IMR-90 (cell line): ENCODE data around the gene ALAS2. TPM values are rescaled to one million over a fixed set of nuclear protein-coding genes. Genes with fewer than 3 reads are reported as not detected.

Experiments
- ATAC-seq: fragments of 200-7000 bp; cut with Tn5 transposase; 2 replicates; pipeline ENCODE4 v1.9.1; 2020; ENCODE audit warnings: low read depth, mild to moderate bottlenecking, moderate library complexity
- BruUV-seq: library from RNA; stranded (reverse); fragments of 400-500 nt; replicated peaks from 2 replicates; lab custom pipeline; 2021; lab: Mats Ljungman, UMichigan
- CTCF ChIA-PET: fragments of 300-600 bp; formaldehyde crosslinking; extraction: SDS; loops from one replicate; lab custom pipeline; 2021; ENCODE audit warnings: antibody characterized with exemption; lab: Yijun Ruan, JAX
- POLR2A ChIA-PET: fragments of 300-600 bp; sonication (Branson Sonifier 250); formaldehyde crosslinking; loops from one replicate; lab custom pipeline; 2022; ENCODE audit warnings: antibody characterized with exemption; ENCODE audit not compliant: unreplicated experiment; lab: Charles Lee
- DNase-seq: peaks from one replicate; pipeline ENCODE4 v3.0.0; 2013
- H2AFZ ChIP-seq: replicated peaks from 2 replicates; pipeline ENCODE3; 2013; ENCODE audit warnings: low read length, mild to moderate bottlenecking; ENCODE audit not compliant: poor library complexity
- H2AK5ac ChIP-seq: 2 replicates; pipeline ENCODE4 v1.6.1; 2013; ENCODE audit warnings: low read depth, low read length, inconsistent platforms
- H2AK9ac ChIP-seq: replicated peaks from 2 replicates; pipeline ENCODE3; 2013; ENCODE audit warnings: mild to moderate bottlenecking, low read depth, low read length, moderate library complexity; ENCODE audit not compliant: poor library complexity
- H2BK120ac ChIP-seq: 2 replicates; pipeline ENCODE4 v1.6.1; 2013; ENCODE audit warnings: low read depth, low read length, inconsistent platforms
- H2BK15ac ChIP-seq: 3 replicates; pipeline ENCODE4 v1.6.1; 2013; ENCODE audit warnings: low read depth, low read length, inconsistent platforms
- H2BK20ac ChIP-seq: 2 replicates; pipeline ENCODE4 v1.6.1; 2013; ENCODE audit warnings: low read depth, mild to moderate bottlenecking, inconsistent platforms, low read length, moderate library complexity
- H2BK5ac ChIP-seq: 2 replicates; pipeline ENCODE4 v1.6.1; 2013; ENCODE audit warnings: mild to moderate bottlenecking, low read depth, low read length, inconsistent platforms; ENCODE audit not compliant: poor library complexity, severe bottlenecking
- H3K14ac ChIP-seq: replicated peaks from 2 replicates; pipeline ENCODE4 v1.6.1; 2013; ENCODE audit warnings: low read depth, low read length, inconsistent platforms
- H3K18ac ChIP-seq: 2 replicates; pipeline ENCODE4 v1.6.1; 2013; ENCODE audit warnings: low read depth, low read length, control low read depth
- H3K23ac ChIP-seq: 2 replicates; pipeline ENCODE4 v1.6.1; 2013; ENCODE audit warnings: low read depth, low read length, inconsistent platforms
- H3K27ac ChIP-seq: 2 replicates; pipeline ENCODE4 v1.5.1; 2013; ENCODE audit warnings: mild to moderate bottlenecking, control low read depth, low read length; ENCODE audit not compliant: insufficient read depth
- H3K27me3 ChIP-seq: 2 replicates; pipeline ENCODE4 v1.6.1; 2013; ENCODE audit warnings: low read length; ENCODE audit not compliant: control insufficient read depth, insufficient read depth
- H3K36me3 ChIP-seq: 2 replicates; pipeline ENCODE4 v1.6.1; 2013; ENCODE audit warnings: low read length, mixed read lengths; ENCODE audit not compliant: control insufficient read depth, insufficient read depth
- H3K4ac ChIP-seq: 2 replicates; pipeline ENCODE4 v1.6.1; 2013; ENCODE audit warnings: low read depth, low read length, inconsistent platforms
- H3K4me1 ChIP-seq: 2 replicates; pipeline ENCODE4 v1.6.1; 2013; ENCODE audit warnings: low read length, mixed read lengths; ENCODE audit not compliant: control insufficient read depth, insufficient read depth
- H3K4me2 ChIP-seq: 2 replicates; pipeline ENCODE4 v1.6.1; 2013; ENCODE audit warnings: low read depth, mild to moderate bottlenecking, control low read depth, low read length, moderate library complexity
- H3K4me3 ChIP-seq: 2 replicates; pipeline ENCODE4 v1.5.1; 2013; ENCODE audit warnings: low read depth, mild to moderate bottlenecking, control low read depth, low read length, moderate library complexity; ENCODE audit not compliant: insufficient read depth
- H3K56ac ChIP-seq: 2 replicates; pipeline ENCODE4 v1.6.1; 2013; ENCODE audit warnings: low read length, inconsistent platforms; ENCODE audit not compliant: insufficient read depth; ENCODE audit errors: extremely low read depth
- H3K79me1 ChIP-seq, 2 experiments: 2 replicates each; pipeline ENCODE4 v1.6.1; 2013; ENCODE audit warnings: low read length in 2 of 2, inconsistent platforms in 1 of 2, low read depth in 1 of 2
- H3K9ac ChIP-seq: 2 replicates; pipeline ENCODE4 v1.6.1; 2013; ENCODE audit warnings: low read depth, low read length, control low read depth
- H3K9me1 ChIP-seq: 2 replicates; pipeline ENCODE4 v1.6.1; 2013; ENCODE audit warnings: low read length, inconsistent platforms; ENCODE audit not compliant: insufficient read depth
- H3K9me3 ChIP-seq: 2 replicates; pipeline ENCODE4 v1.6.1; 2013; ENCODE audit warnings: low read length; ENCODE audit not compliant: control insufficient read depth, insufficient read depth
- H4K20me1 ChIP-seq: 2 replicates; pipeline ENCODE4 v1.6.1; 2013; ENCODE audit warnings: low read length, inconsistent platforms; ENCODE audit not compliant: insufficient read depth
- H4K5ac ChIP-seq: 2 replicates; pipeline ENCODE4 v1.6.1; 2013; ENCODE audit warnings: mild to moderate bottlenecking, low read depth, low read length, control low read depth
- H4K8ac ChIP-seq, 2 experiments: 2 replicates each; pipeline ENCODE4 v1.6.1; 2013; ENCODE audit warnings: low read depth in 2 of 2, low read length in 2 of 2, control low read depth in 1 of 2, inconsistent platforms in 1 of 2
- H4K91ac ChIP-seq: 2 replicates; pipeline ENCODE4 v1.6.1; 2013; ENCODE audit warnings: low read depth, low read length, inconsistent platforms; ENCODE audit not compliant: insufficient read depth
- BHLHE40 ChIP-seq: fragments of 150-350 bp; IDR thresholded peaks from 2 replicates; pipeline ENCODE4 v1.6.1; 2016; ENCODE audit warnings: mild to moderate bottlenecking, low read depth, low read length
- CEBPB ChIP-seq: IDR thresholded peaks from 2 replicates; pipeline ENCODE4 v1.6.1; 2012; ENCODE audit warnings: low read depth, low read length, improper control_type of control experiment
- CHD1 ChIP-seq: IDR thresholded peaks from 2 replicates; pipeline ENCODE4 v1.6.1; 2012; ENCODE audit warnings: low read depth, low read length, improper control_type of control experiment
- FOS ChIP-seq: fragments of 150-350 bp; IDR thresholded peaks from 2 replicates; pipeline ENCODE4 v1.6.1; 2016; ENCODE audit warnings: low read depth, low read length
- MAFK ChIP-seq: IDR thresholded peaks from 2 replicates; pipeline ENCODE4 v1.6.1; 2012; ENCODE audit warnings: low read depth, low read length, improper control_type of control experiment
- MAZ ChIP-seq: IDR thresholded peaks from 2 replicates; pipeline ENCODE4 v1.6.1; 2012; ENCODE audit warnings: low read depth, mild to moderate bottlenecking, low read length, improper control_type of control experiment, moderate library complexity, borderline replicate concordance
- MXI1 ChIP-seq: IDR thresholded peaks from 2 replicates; pipeline ENCODE4 v1.6.1; 2012; ENCODE audit warnings: low read depth, mild to moderate bottlenecking, low read length, moderate library complexity, borderline replicate concordance
- POLR2A ChIP-seq: IDR thresholded peaks from 2 replicates; pipeline ENCODE4 v1.6.1; 2012; ENCODE audit warnings: mild to moderate bottlenecking, low read depth, low read length
- RCOR1 ChIP-seq: IDR thresholded peaks from 2 replicates; pipeline ENCODE4 v1.6.1; 2012; ENCODE audit warnings: mild to moderate bottlenecking, low read length, improper control_type of control experiment; ENCODE audit not compliant: insufficient replicate concordance
- SMC3 ChIP-seq: fragments of 150-350 bp; IDR thresholded peaks from 2 replicates; pipeline ENCODE4 v1.6.1; 2016; ENCODE audit warnings: low read depth, mild to moderate bottlenecking, antibody characterized with exemption, low read length, moderate library complexity
- WGBS, 2 experiments: methylation state at CpG; one replicate each; pipeline versions ENCODE4 v1.1.5 to v1.1.7; 2013; ENCODE audit warnings: missing lambda C conversion rate in 2 of 2; ENCODE audit not compliant: insufficient read length in 1 of 2; ENCODE audit errors: extremely low coverage in 2 of 2; 5-methylcytosine and 5-hydroxymethylcytosine counted together
- dilution Hi-C: fragments of 300-500 bp; cut with HindIII; formaldehyde crosslinking; loops from one replicate; pipeline ENCODE4 v1.14.3; 2018; ENCODE audit warnings: low sequenced_read_pairs; ENCODE audit not compliant: unreplicated experiment
- in situ Hi-C: fragments of 300-500 bp; cut with MboI; formaldehyde crosslinking; loops from 3 replicates; pipeline ENCODE4 v1.14.3; 2019; ENCODE audit warnings: low sequenced_read_pairs, inconsistent platforms, mixed read lengths
- intact Hi-C: fragments of 100-400 bp; cut with micrococcal nuclease; formaldehyde crosslinking; loops from 2 replicates; pipeline ENCODE4 v1.10.0; 2022
- polyA plus RNA-seq, 3 experiments: library from polyadenylated mRNA; depleted of rRNA; stranded (reverse); fragments of >200 nt; gene quantifications; 2 replicates each; pipeline ENCODE4 v1.2.3, GENCODE V29; 2012; ENCODE audit warnings: low replicate concordance in 1 of 3
- total RNA-seq: library from RNA; depleted of rRNA; stranded (reverse); fragments of >200 nt; gene quantifications from 2 replicates; pipeline ENCODE4 v1.2.3, GENCODE V29; 2012
- TF ChIP-seq, protein P1 (sequence below): conservative IDR thresholded peaks from 2 replicates; pipeline ENCODE4 v1.5.1; 2012; ENCODE audit warnings: mild to moderate bottlenecking, low read depth, low read length, improper control_type of control experiment
- TF ChIP-seq, protein P2 (sequence below): fragments of 150-350 bp; IDR thresholded peaks from 2 replicates; pipeline ENCODE4 v1.6.1; 2016; ENCODE audit warnings: low read depth, mild to moderate bottlenecking, low read length, moderate library complexity, borderline replicate concordance
- TF ChIP-seq, protein P3 (sequence below): fragments of 150-350 bp; IDR thresholded peaks from 2 replicates; pipeline ENCODE4 v1.6.1; 2017; ENCODE audit warnings: mild to moderate bottlenecking, antibody characterized with exemption, low read length, low read depth

ALAS2 gene
- total and polyA plus RNA-seq, 2 of the 4 experiments (the other 2 are of a cell fraction), result not detected

DNA sequence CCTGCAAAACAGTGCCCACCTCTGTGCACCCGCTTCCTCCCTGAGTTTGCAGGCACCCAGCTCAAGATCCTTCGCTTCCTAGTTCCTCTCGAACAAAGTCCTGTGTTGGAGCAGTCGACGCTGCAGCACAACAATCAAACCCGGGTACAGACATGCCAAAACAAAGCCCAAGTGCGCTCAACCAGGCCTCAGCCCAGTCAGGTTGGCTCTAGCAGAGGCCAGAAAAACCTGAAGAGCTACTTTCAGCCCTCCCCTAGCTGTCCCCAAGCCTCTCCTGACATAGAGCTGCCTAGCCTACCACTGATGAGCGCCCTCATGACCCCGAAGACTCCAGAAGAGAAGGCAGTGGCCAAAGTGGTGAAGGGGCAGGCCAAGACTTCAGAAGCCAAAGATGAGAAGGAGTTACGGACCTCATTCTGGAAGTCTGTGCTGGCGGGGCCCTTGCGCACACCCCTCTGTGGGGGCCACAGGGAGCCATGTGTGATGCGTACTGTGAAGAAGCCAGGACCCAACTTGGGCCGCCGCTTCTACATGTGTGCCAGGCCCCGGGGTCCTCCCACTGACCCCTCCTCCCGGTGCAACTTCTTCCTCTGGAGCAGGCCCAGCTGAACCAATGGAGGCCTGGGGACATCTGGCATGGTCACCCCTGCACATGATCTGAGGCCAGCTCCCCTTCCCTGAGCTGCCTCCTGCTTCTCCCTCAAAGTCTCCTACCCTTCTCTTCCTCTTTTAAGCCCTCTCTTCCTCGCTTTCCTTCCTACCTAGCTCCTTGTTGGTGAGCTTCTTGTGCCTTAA lies 23.8 kb downstream of the ALAS2 start:
- H2BK120ac ChIP-seq, result no peak overlapping the region
- H2AK9ac ChIP-seq, result peak overlapping the region; percentile 33
- H3K9me1 ChIP-seq, result peaks cover 3% of the 10 kb centered on the region
- H3K56ac ChIP-seq, result no peak overlapping the region
- ATAC-seq (no peak), DNase-seq (no peak)
- intact Hi-C loops (no loop called here), dilution Hi-C loops (no loop called here), in situ Hi-C loops (no loop called here)
- CTCF ChIA-PET, result no interaction called here
- TF ChIP-seq FOS, result no peak
- no peak for TF ChIP-seq MAFK
- TF ChIP-seq, protein P1, sequence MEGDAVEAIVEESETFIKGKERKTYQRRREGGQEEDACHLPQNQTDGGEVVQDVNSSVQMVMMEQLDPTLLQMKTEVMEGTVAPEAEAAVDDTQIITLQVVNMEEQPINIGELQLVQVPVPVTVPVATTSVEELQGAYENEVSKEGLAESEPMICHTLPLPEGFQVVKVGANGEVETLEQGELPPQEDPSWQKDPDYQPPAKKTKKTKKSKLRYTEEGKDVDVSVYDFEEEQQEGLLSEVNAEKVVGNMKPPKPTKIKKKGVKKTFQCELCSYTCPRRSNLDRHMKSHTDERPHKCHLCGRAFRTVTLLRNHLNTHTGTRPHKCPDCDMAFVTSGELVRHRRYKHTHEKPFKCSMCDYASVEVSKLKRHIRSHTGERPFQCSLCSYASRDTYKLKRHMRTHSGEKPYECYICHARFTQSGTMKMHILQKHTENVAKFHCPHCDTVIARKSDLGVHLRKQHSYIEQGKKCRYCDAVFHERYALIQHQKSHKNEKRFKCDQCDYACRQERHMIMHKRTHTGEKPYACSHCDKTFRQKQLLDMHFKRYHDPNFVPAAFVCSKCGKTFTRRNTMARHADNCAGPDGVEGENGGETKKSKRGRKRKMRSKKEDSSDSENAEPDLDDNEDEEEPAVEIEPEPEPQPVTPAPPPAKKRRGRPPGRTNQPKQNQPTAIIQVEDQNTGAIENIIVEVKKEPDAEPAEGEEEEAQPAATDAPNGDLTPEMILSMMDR, result no peak
- TF ChIP-seq, protein P2, sequence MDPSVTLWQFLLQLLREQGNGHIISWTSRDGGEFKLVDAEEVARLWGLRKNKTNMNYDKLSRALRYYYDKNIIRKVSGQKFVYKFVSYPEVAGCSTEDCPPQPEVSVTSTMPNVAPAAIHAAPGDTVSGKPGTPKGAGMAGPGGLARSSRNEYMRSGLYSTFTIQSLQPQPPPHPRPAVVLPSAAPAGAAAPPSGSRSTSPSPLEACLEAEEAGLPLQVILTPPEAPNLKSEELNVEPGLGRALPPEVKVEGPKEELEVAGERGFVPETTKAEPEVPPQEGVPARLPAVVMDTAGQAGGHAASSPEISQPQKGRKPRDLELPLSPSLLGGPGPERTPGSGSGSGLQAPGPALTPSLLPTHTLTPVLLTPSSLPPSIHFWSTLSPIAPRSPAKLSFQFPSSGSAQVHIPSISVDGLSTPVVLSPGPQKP, result no peak
- TF ChIP-seq RCOR1, result no peak
- no peak for TF ChIP-seq CEBPB
- no peak for TF ChIP-seq SMC3
- no peak for TF ChIP-seq CHD1
- no peak for TF ChIP-seq MXI1
- TF ChIP-seq, protein P3, sequence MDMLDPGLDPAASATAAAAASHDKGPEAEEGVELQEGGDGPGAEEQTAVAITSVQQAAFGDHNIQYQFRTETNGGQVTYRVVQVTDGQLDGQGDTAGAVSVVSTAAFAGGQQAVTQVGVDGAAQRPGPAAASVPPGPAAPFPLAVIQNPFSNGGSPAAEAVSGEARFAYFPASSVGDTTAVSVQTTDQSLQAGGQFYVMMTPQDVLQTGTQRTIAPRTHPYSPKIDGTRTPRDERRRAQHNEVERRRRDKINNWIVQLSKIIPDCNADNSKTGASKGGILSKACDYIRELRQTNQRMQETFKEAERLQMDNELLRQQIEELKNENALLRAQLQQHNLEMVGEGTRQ, result no peak
- no peak for TF ChIP-seq POLR2A
- TF ChIP-seq MAZ, result no peak
- TF ChIP-seq BHLHE40, result no peak
- H2BK20ac ChIP-seq, result no peak overlapping the region
- no peak overlapping the region for H2BK5ac ChIP-seq
- no peak overlapping the region for H3K9ac ChIP-seq
- no peak overlapping the region for H2AK5ac ChIP-seq
- BruUV-seq, result no TSS peak
- no peak overlapping the region for H3K27ac ChIP-seq
- H3K4me3 ChIP-seq, result no peak overlapping the region
- H4K91ac ChIP-seq, result no peak overlapping the region
- H3K36me3 ChIP-seq, result peaks cover 7% of the 10 kb centered on the region
- 94% methylated on average over 3 of the region's 18 CpGs; no CpG with 5 or more reads in 1 of the 2 experiments for WGBS, 2 experiments
- no peak overlapping the region for H3K18ac ChIP-seq
- no peak overlapping the region for H3K23ac ChIP-seq
- no peak overlapping the region for H3K4me2 ChIP-seq
- H4K20me1 ChIP-seq, result peaks cover 6% of the 10 kb centered on the region; the same call in 1 of the 2 replicates
- POLR2A ChIA-PET, result no interaction called here
- H3K9me3 ChIP-seq, result no peaks in the 10 kb centered on the region
- no peak overlapping the region for H3K4ac ChIP-seq
- no peak overlapping the region for H4K8ac ChIP-seq
- H3K4me1 ChIP-seq, result peaks cover 4% of the 10 kb centered on the region
- no peak overlapping the region for H2BK15ac ChIP-seq
- H3K27me3 ChIP-seq, result no peaks in the 10 kb centered on the region
- H4K5ac ChIP-seq, result no peak overlapping the region
- peaks cover 0 to 2% of the 10 kb centered on the region in 2 experiments; a peak in 1 of 4 replicates for H3K79me1 ChIP-seq
- H3K14ac ChIP-seq, result no peak overlapping the region
- no peak overlapping the region for H2AFZ ChIP-seq
